Lower lobe of right lung (tissue), 2 donors: Measurements from ENCODE around the gene CCDC157. TPM values are rescaled to one million over a fixed set of nuclear protein-coding genes. Genes with fewer than 3 reads are reported as not detected.

Experiments
- ATAC-seq, 2 donors: fragments of 200-7000 bp; cut with Tn5 transposase; one replicate each; pipeline ENCODE4 v1.9.1; 2020 to 2022; ENCODE audit warnings: mild to moderate bottlenecking in 2 of 2, moderate library complexity in 2 of 2
- DNase-seq: peaks from one replicate; pipeline ENCODE4 v3.0.0-alpha.2; 2020
- H3K27ac ChIP-seq: fragments of 200-600 bp; one replicate; pipeline ENCODE4 v1.8.0; 2022
- H3K27me3 ChIP-seq: fragments of 200-600 bp; one replicate; pipeline ENCODE4 v1.8.0; 2022; ENCODE audit warnings: low read depth
- H3K36me3 ChIP-seq: fragments of 200-600 bp; one replicate; pipeline ENCODE4 v1.8.0; 2022; ENCODE audit warnings: mild to moderate bottlenecking
- H3K4me1 ChIP-seq: fragments of 200-600 bp; one replicate; pipeline ENCODE4 v1.8.0; 2022
- H3K4me3 ChIP-seq: fragments of 200-600 bp; one replicate; pipeline ENCODE4 v1.8.0; 2022; ENCODE audit warnings: mild to moderate bottlenecking
- H3K9me3 ChIP-seq: fragments of 200-600 bp; one replicate; pipeline ENCODE4 v1.8.0; 2022
- intact Hi-C: fragments of 100-400 bp; cut with DNase I; formaldehyde crosslinking; loops from one replicate; pipeline ENCODE4 v1.11.0; 2022
- total RNA-seq: library from RNA; stranded (reverse); fragmentation: NEBNext Ultra II Directional; extraction: Animal tissue kit (Norgen Biotek cat#: 25700); gene quantifications from one replicate; pipeline ENCODE4 v1.2.1, GENCODE V29; 2021
- TF ChIP-seq, protein P1 (sequence below): fragments of 200-600 bp; IDR thresholded peaks from one replicate; pipeline ENCODE4 v1.8.0; 2022; ENCODE audit warnings: antibody characterized with exemption, mild to moderate bottlenecking
- donor health status: DM: no; HTN: yes; CAD: no; lungs with severe emphysema.

The CCDC157 gene
- total RNA-seq, 1 donor from 2014 or later, result 5.2 TPM

DNA sequence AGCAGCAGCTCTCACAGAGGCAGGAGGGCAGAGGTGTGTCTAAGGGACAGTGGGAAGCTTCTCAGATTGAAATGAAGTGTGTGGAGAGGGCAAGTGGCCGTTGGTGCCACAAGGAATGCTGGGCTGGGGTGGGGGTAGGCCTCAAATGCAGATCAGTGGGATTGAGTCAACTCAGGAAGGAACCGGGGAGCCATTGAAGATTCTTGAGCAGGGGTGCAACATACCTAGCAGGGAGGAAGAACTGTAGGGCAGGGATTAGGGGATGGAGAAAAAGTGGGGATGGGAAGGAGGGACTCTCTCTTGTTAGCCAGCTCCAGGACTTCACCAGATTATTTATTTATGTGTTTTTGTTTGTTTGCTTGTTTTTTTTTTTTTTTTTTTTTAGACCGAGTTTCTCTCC lies 37.1 kb downstream of the CCDC157 start:
- DNase-seq (no peak), ATAC-seq (no peak)
- Histone ChIP-seq H3K27ac (no peak overlapping the region), H3K36me3 (no peaks in the 10 kb centered on the region), H3K4me3 (no peak overlapping the region), H3K9me3 (no peaks in the 10 kb centered on the region), H3K27me3 (peaks cover 20% of the 10 kb centered on the region), H3K4me1 (peaks cover 42% of the 10 kb centered on the region)
- TF ChIP-seq, protein P1, sequence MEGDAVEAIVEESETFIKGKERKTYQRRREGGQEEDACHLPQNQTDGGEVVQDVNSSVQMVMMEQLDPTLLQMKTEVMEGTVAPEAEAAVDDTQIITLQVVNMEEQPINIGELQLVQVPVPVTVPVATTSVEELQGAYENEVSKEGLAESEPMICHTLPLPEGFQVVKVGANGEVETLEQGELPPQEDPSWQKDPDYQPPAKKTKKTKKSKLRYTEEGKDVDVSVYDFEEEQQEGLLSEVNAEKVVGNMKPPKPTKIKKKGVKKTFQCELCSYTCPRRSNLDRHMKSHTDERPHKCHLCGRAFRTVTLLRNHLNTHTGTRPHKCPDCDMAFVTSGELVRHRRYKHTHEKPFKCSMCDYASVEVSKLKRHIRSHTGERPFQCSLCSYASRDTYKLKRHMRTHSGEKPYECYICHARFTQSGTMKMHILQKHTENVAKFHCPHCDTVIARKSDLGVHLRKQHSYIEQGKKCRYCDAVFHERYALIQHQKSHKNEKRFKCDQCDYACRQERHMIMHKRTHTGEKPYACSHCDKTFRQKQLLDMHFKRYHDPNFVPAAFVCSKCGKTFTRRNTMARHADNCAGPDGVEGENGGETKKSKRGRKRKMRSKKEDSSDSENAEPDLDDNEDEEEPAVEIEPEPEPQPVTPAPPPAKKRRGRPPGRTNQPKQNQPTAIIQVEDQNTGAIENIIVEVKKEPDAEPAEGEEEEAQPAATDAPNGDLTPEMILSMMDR, result no peak
- intact Hi-C loops, result no loop called here

DNA sequence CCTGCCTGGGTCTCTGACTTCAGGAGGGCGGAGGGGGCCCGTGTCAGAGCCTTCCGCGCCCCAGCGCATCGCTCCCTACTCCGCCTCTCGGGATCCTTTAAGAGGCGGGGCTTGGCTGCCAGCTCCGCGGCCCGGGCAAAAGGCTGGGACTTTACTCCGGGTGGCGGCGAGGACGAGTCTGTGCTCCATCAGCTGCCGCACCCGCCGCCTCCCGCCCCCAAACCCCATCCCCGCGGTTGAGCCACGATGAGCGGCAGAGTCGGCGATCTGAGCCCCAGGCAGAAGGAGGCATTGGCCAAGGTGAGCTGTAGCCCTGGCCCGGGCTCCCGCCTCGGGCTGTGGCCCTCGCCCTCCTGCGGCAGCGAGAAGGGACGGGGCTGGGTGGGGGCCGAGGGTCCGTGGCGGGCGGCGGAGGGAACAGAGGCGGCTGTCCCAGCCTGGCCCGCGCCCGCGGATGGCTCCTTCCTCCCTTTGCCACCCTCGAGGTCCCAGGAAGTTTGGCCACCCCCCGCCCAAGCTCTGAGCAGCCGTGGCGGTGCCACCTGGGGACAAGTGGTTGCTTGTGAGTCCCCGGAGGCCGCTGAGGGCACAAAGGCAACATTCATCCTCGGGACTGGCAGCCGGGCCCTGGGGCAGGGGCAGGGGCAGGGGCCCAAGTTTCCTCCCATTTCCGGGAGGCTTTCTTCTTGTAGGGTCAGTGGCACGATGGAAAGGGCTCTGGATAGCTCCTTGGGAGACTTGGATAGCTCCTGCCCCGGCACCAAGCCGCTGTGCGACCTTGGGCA lies 40.3 kb downstream of the CCDC157 start, which contains the start of gene SEC14L2:
Gene SEC14L2, plus strand, starts transcription at position 148 of the 785 bp plus-strand sequence. Its CDS starts 99 bp downstream, at position 247.
- H3K27ac ChIP-seq, result no peak within 1 kb of the TSS
- intact Hi-C loops, result no loop called here
- no peaks in the 10 kb centered on the region for H3K36me3 ChIP-seq
- peak within 1 kb of the TSS; percentile 69 for H3K4me3 ChIP-seq
- peak; percentile 81 to 89 for ATAC-seq
- peaks cover 22% of the 10 kb centered on the region for H3K27me3 ChIP-seq
- DNase-seq, result peak; percentile 78
- no peaks in the 10 kb centered on the region for H3K9me3 ChIP-seq
- TF ChIP-seq, protein P1, result no peak
- H3K4me1 ChIP-seq, result peaks cover 43% of the 10 kb centered on the region

DNA sequence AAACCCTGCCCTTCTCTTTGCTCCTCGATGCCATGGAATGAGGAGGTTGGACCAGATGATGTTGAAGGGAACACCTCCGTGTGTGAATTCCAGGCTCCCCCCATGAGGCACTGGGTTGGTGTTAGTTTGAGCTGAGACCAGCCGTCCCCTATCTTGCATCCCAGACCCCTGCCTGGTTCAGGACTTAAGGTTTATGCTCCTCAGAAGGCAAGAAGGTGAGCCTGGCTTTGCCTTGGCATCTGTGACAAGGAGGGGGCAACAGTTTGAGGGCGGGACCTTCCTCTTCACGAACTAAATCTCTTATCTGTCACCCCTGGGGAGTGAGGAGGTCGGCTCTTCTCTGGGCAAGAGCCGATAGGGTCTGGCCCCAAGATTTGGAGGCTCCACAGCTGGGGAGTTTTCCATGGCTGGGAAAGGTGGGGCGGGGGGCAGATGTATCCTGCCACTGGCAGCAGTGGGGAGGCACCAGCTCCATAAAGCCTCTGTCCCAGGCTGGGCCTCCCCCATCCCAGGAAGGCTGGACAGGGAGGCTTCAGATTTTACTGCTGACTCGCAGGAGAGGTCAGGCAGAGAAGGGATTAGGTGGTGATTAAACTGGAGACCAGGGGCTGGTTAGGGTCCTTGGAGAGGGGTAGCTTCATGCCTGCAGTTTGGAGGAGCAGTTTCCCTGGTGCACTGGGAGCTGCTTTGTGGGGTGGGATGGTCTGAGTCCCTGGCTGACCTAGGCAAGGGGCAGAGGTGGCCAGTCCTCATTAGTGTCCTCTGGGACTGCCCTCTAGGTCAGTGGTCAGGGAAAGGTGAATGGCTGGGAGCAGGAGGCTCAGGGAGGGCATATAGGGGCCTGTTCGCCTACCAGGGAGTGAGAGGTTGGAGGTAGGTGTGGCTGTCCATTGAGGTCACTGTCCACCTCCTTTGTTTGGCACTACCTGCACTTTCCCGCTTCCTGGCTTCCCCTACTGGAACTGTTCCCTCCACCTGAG lies 41.1 kb downstream of the CCDC157 start:
- no peak for DNase-seq
- no peak overlapping the region for H3K27ac ChIP-seq

DNA sequence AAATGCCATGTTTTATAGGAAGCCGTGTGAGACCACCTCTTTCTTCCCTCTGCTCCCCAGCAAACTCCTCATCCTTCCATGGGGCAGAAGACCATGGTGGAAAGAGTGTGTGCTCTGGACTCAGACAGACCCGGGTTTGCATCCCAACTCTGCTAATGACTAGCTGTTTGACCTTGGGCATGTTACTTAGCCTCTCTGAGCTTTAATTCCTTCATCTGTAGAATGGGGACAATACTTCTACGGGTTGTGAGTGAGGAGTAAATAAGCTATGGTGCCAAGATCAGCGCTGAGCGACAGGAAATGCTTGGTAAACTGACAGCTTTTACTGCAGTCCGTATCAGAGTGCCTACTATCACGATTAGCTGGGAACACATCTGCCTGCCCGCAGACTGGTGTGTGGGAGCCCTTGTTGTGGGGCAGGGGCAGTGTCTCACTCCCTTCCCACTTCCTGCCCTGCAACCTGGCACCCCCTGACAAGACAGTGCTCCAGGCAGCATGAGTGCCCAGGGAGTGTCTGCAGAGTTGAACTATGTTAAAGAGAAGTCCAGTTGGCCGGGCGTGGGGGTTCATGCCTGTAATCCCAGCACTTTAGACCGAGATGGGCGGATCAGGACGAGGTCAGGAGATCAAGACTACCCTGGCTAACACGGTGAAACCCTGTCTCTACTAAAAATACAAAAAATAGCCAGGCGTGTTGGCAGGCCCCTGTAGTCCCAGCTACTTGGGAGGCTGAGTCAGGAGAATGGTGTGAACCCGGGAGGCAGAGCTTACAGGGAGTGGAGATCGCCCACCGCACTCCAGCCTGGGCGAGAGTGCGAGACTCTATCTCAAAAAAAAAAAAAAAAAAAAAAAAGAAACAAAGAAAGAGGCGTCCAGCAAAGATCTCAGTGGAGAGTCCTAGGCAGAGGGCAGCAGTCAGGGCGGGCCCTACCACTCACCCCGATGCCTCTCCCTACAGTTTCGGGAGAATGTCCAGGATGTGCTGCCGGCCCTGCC lies 42.2 kb downstream of the CCDC157 start:
- Histone ChIP-seq H3K4me1 (peaks cover 30% of the 10 kb centered on the region), H3K9me3 (no peaks in the 10 kb centered on the region), H3K4me3 (no peak overlapping the region), H3K27me3 (peaks cover 22% of the 10 kb centered on the region), H3K36me3 (no peaks in the 10 kb centered on the region), H3K27ac (no peak overlapping the region)
- intact Hi-C loops, result no loop called here
- DNase-seq, result no peak
- no peak for ATAC-seq
- TF ChIP-seq, protein P1, result no peak

More for the DNA sequence above, 41.1 kb downstream of the CCDC157 start:
- ATAC-seq, result peak in 1 of 2 donors; percentile 9
- Histone ChIP-seq H3K4me1 (peaks cover 35% of the 10 kb centered on the region), H3K4me3 (peak overlapping the region; percentile 69), H3K27me3 (peaks cover 22% of the 10 kb centered on the region), H3K9me3 (no peaks in the 10 kb centered on the region), H3K36me3 (no peaks in the 10 kb centered on the region)
- TF ChIP-seq, protein P1, result no peak
- intact Hi-C loops, result no loop called here
